Panc1 (cell line): Measurements from ENCODE around the gene DDX11. TPM values are rescaled to one million over a fixed set of nuclear protein-coding genes. Genes with fewer than 3 reads are reported as not detected.
A peak's percentile ranks its signal among the peaks of the same experiment; 100 is the strongest.
"Not testable (repeated sequence)": the region's sequence is repeated elsewhere in the genome, so short reads cannot be mapped to it uniquely, and the experiment has no call there.

Experiments
- ATAC-seq: fragments of 200-7000 bp; cut with Tn5 transposase; 2 replicates; pipeline ENCODE4 v1.9.1; 2020; ENCODE audit warnings: mild to moderate bottlenecking, moderate library complexity
- BruUV-seq: library from RNA; stranded (reverse); fragments of 400-500 nt; replicated peaks from 2 replicates; lab custom pipeline; 2021; lab: Mats Ljungman, UMichigan
- CTCF ChIA-PET: fragments of 300-600 bp; sonication (Branson Sonifier 250); formaldehyde crosslinking; loops from one replicate; lab custom pipeline; 2022; ENCODE audit warnings: antibody characterized with exemption; lab: Charles Lee
- POLR2A ChIA-PET: fragments of 300-600 bp; sonication (Branson Sonifier 250); formaldehyde crosslinking; loops from one replicate; lab custom pipeline; 2022; ENCODE audit warnings: antibody characterized with exemption; lab: Charles Lee
- DNase-seq: peaks from one replicate; pipeline ENCODE4 v3.0.0-alpha.2; 2010; ENCODE audit warnings: low read depth, low spot score
- H3K27ac ChIP-seq: 2 replicates; pipeline ENCODE4 v1.5.1; 2011; ENCODE audit warnings: mild to moderate bottlenecking, low read length, inconsistent platforms
- H3K27me3 ChIP-seq: fragments of 200-500 bp; sonication (Bioruptor generic); 2 replicates; pipeline ENCODE4 v1.6.0; 2014; ENCODE audit warnings: low read length, inconsistent platforms; ENCODE audit not compliant: control insufficient read depth, insufficient read depth
- H3K36me3 ChIP-seq: fragments of 200-500 bp; sonication (Bioruptor generic); 2 replicates; pipeline ENCODE4 v1.5.1; 2014; ENCODE audit warnings: inconsistent platforms, mild to moderate bottlenecking, low read length, moderate library complexity; ENCODE audit not compliant: control insufficient read depth, insufficient read depth
- H3K4me1 ChIP-seq: 2 replicates; pipeline ENCODE4 v1.5.1; 2011; ENCODE audit warnings: inconsistent platforms, mild to moderate bottlenecking, low read length, moderate library complexity; ENCODE audit not compliant: control insufficient read depth, insufficient read depth
- H3K4me3 ChIP-seq, 2 experiments: 2 replicates each; pipeline ENCODE4 v1.5.1; 2011 to 2012; ENCODE audit warnings: low read depth in 2 of 2, low read length in 2 of 2, mild to moderate bottlenecking in 2 of 2, inconsistent platforms in 1 of 2, moderate library complexity in 1 of 2
- H3K9me3 ChIP-seq: fragments of 200-500 bp; sonication (Bioruptor generic); 2 replicates; pipeline ENCODE4 v1.5.1; 2014; ENCODE audit warnings: low read depth, mild to moderate bottlenecking, inconsistent platforms, low read length, moderate library complexity; ENCODE audit not compliant: control insufficient read depth, insufficient read depth
- in situ Hi-C: cut with HindIII; loops from 2 replicates; pipeline ENCODE4 v1.10.0; 2016; ENCODE audit warnings: low sequenced_read_pairs, low pct_unique_long_range_greater_than_20kb
- intact Hi-C: fragments of 100-400 bp; cut with micrococcal nuclease; formaldehyde crosslinking; loops from one replicate; pipeline ENCODE4 v1.10.0; 2022; ENCODE audit not compliant: unreplicated experiment
- total RNA-seq: library from RNA; stranded (reverse); gene quantifications from one replicate; pipeline ENCODE4 v1.2.1, GENCODE V29; 2021; ENCODE audit not compliant: unreplicated experiment

The DDX11 gene
- total RNA-seq, 1 experiment from 2014 or later: 96.2 TPM

- CTCF ChIA-PET, H3K27ac ChIP-seq, H3K36me3 ChIP-seq, POLR2A ChIA-PET, DNase-seq, H3K9me3 ChIP-seq, in situ Hi-C loops, intact Hi-C loops, H3K4me3 ChIP-seq, BruUV-seq, H3K27me3 ChIP-seq, H3K4me1 ChIP-seq: not testable (repeated sequence)
- peak; percentile 31; the same call in 1 of the 2 replicates for ATAC-seq
Measured at GRCh38 chr12:31096251-31097065, 22.8 kb downstream of the DDX11 start.

- H3K4me1 ChIP-seq, POLR2A ChIA-PET, DNase-seq, H3K9me3 ChIP-seq, H3K4me3 ChIP-seq, H3K27ac ChIP-seq, H3K27me3 ChIP-seq, intact Hi-C loops, CTCF ChIA-PET, in situ Hi-C loops, ATAC-seq, BruUV-seq, H3K36me3 ChIP-seq: not testable (repeated sequence)
Measured at GRCh38 chr12:31097819-31098218, 24.2 kb downstream of the DDX11 start.

GRCh38 chr12:31098363-31098762, 24.7 kb downstream of the DDX11 start:
- ATAC-seq, H3K27me3 ChIP-seq, H3K36me3 ChIP-seq, DNase-seq, in situ Hi-C loops, H3K4me3 ChIP-seq, intact Hi-C loops, H3K9me3 ChIP-seq, H3K4me1 ChIP-seq, H3K27ac ChIP-seq, CTCF ChIA-PET, BruUV-seq, POLR2A ChIA-PET: not testable (repeated sequence)

GRCh38 chr12:31098771-31099170, 25.1 kb downstream of the DDX11 start:
- ATAC-seq, H3K4me1 ChIP-seq, H3K36me3 ChIP-seq, in situ Hi-C loops, POLR2A ChIA-PET, intact Hi-C loops, H3K4me3 ChIP-seq, H3K9me3 ChIP-seq, H3K27me3 ChIP-seq, BruUV-seq, CTCF ChIA-PET, H3K27ac ChIP-seq, DNase-seq: not testable (repeated sequence)

GRCh38 chr12:31099434-31099833, 25.8 kb downstream of the DDX11 start:
- intact Hi-C loops, POLR2A ChIA-PET, CTCF ChIA-PET, H3K27me3 ChIP-seq, H3K4me1 ChIP-seq, H3K27ac ChIP-seq, ATAC-seq, H3K36me3 ChIP-seq, H3K4me3 ChIP-seq, BruUV-seq, H3K9me3 ChIP-seq, DNase-seq, in situ Hi-C loops: not testable (repeated sequence)

GRCh38 chr12:31100503-31101208, 27.0 kb downstream of the DDX11 start:
- CTCF ChIA-PET, POLR2A ChIA-PET, ATAC-seq, H3K9me3 ChIP-seq, BruUV-seq, H3K27ac ChIP-seq, H3K4me3 ChIP-seq, H3K36me3 ChIP-seq, in situ Hi-C loops, H3K4me1 ChIP-seq, DNase-seq, intact Hi-C loops, H3K27me3 ChIP-seq: not testable (repeated sequence)

- H3K4me1 ChIP-seq, ATAC-seq, H3K27ac ChIP-seq, DNase-seq, H3K9me3 ChIP-seq, in situ Hi-C loops, H3K36me3 ChIP-seq, POLR2A ChIA-PET, CTCF ChIA-PET, H3K4me3 ChIP-seq, BruUV-seq, H3K27me3 ChIP-seq, intact Hi-C loops: not testable (repeated sequence)
Measured at GRCh38 chr12:31102125-31102524, 28.5 kb downstream of the DDX11 start.
